Trophoblast cell (in vitro differentiated cells and primary cell): Measurements from ENCODE around the gene TBC1D22A.
A peak's percentile ranks its signal among the peaks of the same experiment; 100 is the strongest.
"Not testable (repeated sequence)": the region's sequence is repeated elsewhere in the genome, so short reads cannot be mapped to it uniquely, and the experiment has no call there.

Experiments used
- DNase-seq, 2 donors: peaks; one replicate each; pipeline ENCODE4 v3.0.0-alpha.2; 2016
- H2AFZ ChIP-seq: 2 replicates; pipeline ENCODE4 v1.6.1; 2013; ENCODE audit warnings: low read length, moderate library complexity, mild to moderate bottlenecking; ENCODE audit not compliant: insufficient read depth, poor library complexity
- H2AK5ac ChIP-seq: 2 replicates; pipeline ENCODE4 v1.6.1; 2013; ENCODE audit warnings: mild to moderate bottlenecking, low read length
- H2BK120ac ChIP-seq: 2 replicates; pipeline ENCODE4 v1.6.1; 2013; ENCODE audit warnings: low read length, mild to moderate bottlenecking, moderate library complexity; ENCODE audit not compliant: insufficient read depth, poor library complexity
- H2BK12ac ChIP-seq: 2 replicates; pipeline ENCODE4 v1.6.1; 2013; ENCODE audit warnings: mild to moderate bottlenecking, low read length, moderate library complexity
- H2BK5ac ChIP-seq: 2 replicates; pipeline ENCODE4 v1.6.1; 2013; ENCODE audit warnings: low read length, low read depth, moderate library complexity, mild to moderate bottlenecking; ENCODE audit not compliant: poor library complexity
- H3K14ac ChIP-seq: 2 replicates; pipeline ENCODE4 v1.6.1; 2013; ENCODE audit warnings: mild to moderate bottlenecking, low read length
- H3K18ac ChIP-seq: 2 replicates; pipeline ENCODE4 v1.6.1; 2013; ENCODE audit warnings: mild to moderate bottlenecking, low read length
- H3K23ac ChIP-seq: 2 replicates; pipeline ENCODE4 v1.6.1; 2013; ENCODE audit warnings: low read length
- H3K27ac ChIP-seq: 2 replicates; pipeline ENCODE4 v1.5.1; 2013; ENCODE audit warnings: low read depth, mild to moderate bottlenecking, inconsistent platforms, low read length, moderate library complexity
- H3K27me3 ChIP-seq: 2 replicates; pipeline ENCODE4 v1.6.1; 2013; ENCODE audit warnings: inconsistent platforms, mild to moderate bottlenecking, low read length, moderate library complexity; ENCODE audit not compliant: insufficient read depth
- H3K36me3 ChIP-seq, 2 experiments: 1 replicate in 1 of 2; 2 replicates in 1 of 2; pipeline ENCODE4 v1.6.1; 2013; ENCODE audit warnings: low read length in 2 of 2, mild to moderate bottlenecking in 2 of 2, moderate library complexity in 1 of 2; ENCODE audit not compliant: insufficient read depth in 2 of 2, control insufficient read depth in 1 of 2
- H3K4ac ChIP-seq: 2 replicates; pipeline ENCODE4 v1.6.1; 2013; ENCODE audit warnings: low read depth, mild to moderate bottlenecking, low read length, moderate library complexity
- H3K4me1 ChIP-seq, 2 experiments: 1 replicate in 1 of 2; 2 replicates in 1 of 2; pipeline ENCODE4 v1.6.1; 2013; ENCODE audit warnings: low read length in 2 of 2, mild to moderate bottlenecking in 2 of 2, moderate library complexity in 1 of 2; ENCODE audit not compliant: insufficient read depth in 2 of 2, control insufficient read depth in 1 of 2
- H3K4me2 ChIP-seq: 2 replicates; pipeline ENCODE4 v1.6.1; 2013; ENCODE audit warnings: inconsistent platforms, mild to moderate bottlenecking, low read length, moderate library complexity
- H3K4me3 ChIP-seq: 2 replicates; pipeline ENCODE4 v1.5.1; 2013; ENCODE audit warnings: mild to moderate bottlenecking, low read depth, low read length, inconsistent platforms
- H3K79me1 ChIP-seq: one replicate; pipeline ENCODE4 v1.6.1; 2013; ENCODE audit warnings: low read length
- H3K79me2 ChIP-seq: 2 replicates; pipeline ENCODE4 v1.6.1; 2013; ENCODE audit warnings: low read length, mild to moderate bottlenecking; ENCODE audit not compliant: control insufficient read depth, insufficient read depth, poor library complexity
- H3K9ac ChIP-seq: 2 replicates; pipeline ENCODE4 v1.6.1; 2013; ENCODE audit warnings: mild to moderate bottlenecking, low read length
- H3K9me3 ChIP-seq: 2 replicates; pipeline ENCODE4 v1.6.1; 2013; ENCODE audit warnings: low read depth, mild to moderate bottlenecking, control low read depth, inconsistent platforms, low read length; ENCODE audit not compliant: insufficient read depth
- H4K12ac ChIP-seq: 2 replicates; pipeline ENCODE4 v1.6.1; 2013; ENCODE audit warnings: low read depth, mild to moderate bottlenecking, low read length, moderate library complexity
- H4K8ac ChIP-seq: 2 replicates; pipeline ENCODE4 v1.6.1; 2013; ENCODE audit warnings: low read depth, mild to moderate bottlenecking, low read length, moderate library complexity
- H4K91ac ChIP-seq: one replicate; pipeline ENCODE4 v1.6.1; 2013; ENCODE audit warnings: low read depth, mild to moderate bottlenecking, low read length, moderate library complexity
- WGBS: extraction: QIAGEN DNeasy Blood & Tissue Kit; methylation state at CpG from one replicate; pipeline ENCODE4 v1.1.7; 2013; ENCODE audit warnings: missing lambda C conversion rate; ENCODE audit not compliant: insufficient read length, insufficient coverage; ENCODE audit errors: extremely low coverage; 5-methylcytosine and 5-hydroxymethylcytosine counted together

The TBC1D22A gene

DNA sequence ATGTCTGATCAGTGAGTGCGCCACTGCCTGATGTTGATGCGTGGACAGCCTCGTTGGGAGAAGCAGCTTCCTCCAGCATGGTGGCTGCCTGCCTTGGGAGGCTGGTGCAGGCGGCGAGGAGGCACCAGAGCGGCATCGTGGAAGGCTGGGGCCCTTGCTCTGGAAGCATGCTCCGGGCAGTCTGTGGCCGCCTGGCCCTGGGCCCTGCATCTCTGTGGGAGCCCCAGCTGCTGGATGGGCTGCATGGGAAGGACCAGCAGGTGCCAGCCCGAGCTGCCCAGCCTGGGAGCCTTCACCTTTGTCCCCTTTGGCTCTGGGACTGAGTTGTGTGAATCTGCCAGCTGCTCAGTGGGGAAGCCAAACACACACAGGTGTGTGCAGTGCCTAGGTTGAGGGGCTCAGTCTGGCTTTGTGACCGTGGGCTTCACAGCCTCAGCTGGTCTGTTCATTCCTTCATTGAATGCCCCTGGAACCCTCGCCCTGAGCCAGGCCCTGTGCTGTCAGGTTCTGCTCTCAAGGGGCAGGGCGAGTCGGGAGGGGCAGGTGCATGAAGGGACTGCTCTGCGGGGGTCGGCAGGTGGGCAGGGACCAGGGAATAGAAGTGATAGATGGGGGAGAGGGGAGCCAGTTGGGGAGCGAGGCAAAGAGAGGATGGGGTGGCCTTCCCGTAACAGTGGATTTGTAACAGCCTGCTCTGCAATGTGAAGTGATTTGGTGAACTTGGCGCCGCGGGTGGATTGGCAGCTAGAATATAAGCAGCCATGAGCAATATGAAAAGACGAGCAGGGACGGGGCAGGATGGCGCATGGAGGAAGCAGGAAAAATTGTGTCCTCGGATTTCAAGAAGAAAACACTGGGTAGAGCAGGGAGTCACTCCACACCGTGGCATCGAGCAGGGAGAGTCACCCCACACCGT, 354.2 kb downstream of the TBC1D22A start:
- Histone ChIP-seq H3K27ac (no peak overlapping the region), H4K12ac (no peak overlapping the region), H3K79me1 (no peaks in the 10 kb centered on the region), H3K9ac (no peak overlapping the region), H3K14ac (no peak overlapping the region), H3K4me3 (no peak overlapping the region), H3K79me2 (no peaks in the 10 kb centered on the region), H3K4me2 (no peak overlapping the region), H3K23ac (no peak overlapping the region), H4K91ac (no peak overlapping the region), H2AK5ac (no peak overlapping the region), H4K8ac (no peak overlapping the region), H3K27me3 (no peaks in the 10 kb centered on the region), H3K9me3 (no peaks in the 10 kb centered on the region), H3K4ac (no peak overlapping the region), H3K4me1 (peaks cover 0 to 6% of the 10 kb centered on the region in 2 experiments), H2BK5ac (no peak overlapping the region), H3K18ac (no peak overlapping the region), H2BK12ac (no peak overlapping the region), H3K36me3 (no peaks in the 10 kb centered on the region), H2BK120ac (no peak overlapping the region), H2AFZ (no peak overlapping the region)
- whole genome bisulfite sequencing: no CpG with 5 or more reads among the region's 28 CpGs
- DNase-seq: no peak

DNA sequence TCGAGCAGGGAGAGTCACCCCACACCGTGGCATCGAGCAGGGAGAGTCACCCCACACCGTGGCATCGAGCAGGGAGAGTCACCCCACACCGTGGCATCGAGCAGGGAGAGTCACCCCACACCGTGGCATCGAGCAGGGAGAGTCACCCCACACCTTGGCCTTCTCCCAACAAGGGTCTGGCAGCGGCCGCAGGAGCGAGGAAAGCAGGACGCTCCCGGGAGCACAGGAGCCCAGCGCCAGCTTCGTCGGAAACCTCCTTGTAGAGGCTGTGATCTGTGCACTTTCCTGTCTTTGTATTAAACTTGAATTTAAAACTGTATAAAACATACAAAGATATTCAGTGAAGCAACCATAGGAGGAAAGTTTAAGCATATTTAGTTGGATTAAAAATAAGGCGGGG, 355.0 kb downstream of the TBC1D22A start:
- H3K79me1 ChIP-seq, H3K9me3 ChIP-seq, H3K23ac ChIP-seq, DNase-seq, H3K27ac ChIP-seq, H2BK5ac ChIP-seq, H4K91ac ChIP-seq, H2AFZ ChIP-seq, H4K12ac ChIP-seq, H4K8ac ChIP-seq, H3K4me3 ChIP-seq, H2AK5ac ChIP-seq, H3K14ac ChIP-seq, H2BK12ac ChIP-seq, H3K27me3 ChIP-seq, H3K4ac ChIP-seq, H3K4me1 ChIP-seq, H2BK120ac ChIP-seq, H3K18ac ChIP-seq, H3K36me3 ChIP-seq, H3K9ac ChIP-seq, H3K79me2 ChIP-seq, H3K4me2 ChIP-seq: not testable (repeated sequence)
- no CpG with 5 or more reads among the region's 18 CpGs for WGBS

DNA sequence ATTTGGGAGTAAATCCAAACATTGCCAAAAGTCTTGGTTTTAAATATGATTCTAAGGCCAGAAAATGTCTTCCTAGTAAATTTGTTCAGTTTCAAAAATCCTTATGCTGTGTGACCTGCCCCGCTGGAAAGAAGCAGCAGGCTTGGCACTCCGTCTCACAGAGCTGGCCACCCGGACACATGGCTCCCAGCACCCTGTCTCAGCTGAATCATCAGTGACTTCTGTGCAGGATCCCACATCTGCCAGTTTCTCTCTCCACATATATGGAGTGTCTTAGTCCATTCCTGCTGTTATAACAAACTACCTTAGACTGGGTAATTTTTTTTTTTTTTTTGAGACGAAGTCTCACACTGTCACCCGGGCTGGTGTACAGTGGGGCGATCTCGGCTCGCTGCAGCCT, 356.7 kb downstream of the TBC1D22A start:
- H2BK12ac ChIP-seq: no peak overlapping the region
- no peak overlapping the region for H3K4me2 ChIP-seq
- peak; percentile 37 to 58 for DNase-seq
- no peak overlapping the region for H2BK120ac ChIP-seq
- H3K9ac ChIP-seq: no peak overlapping the region
- H2AFZ ChIP-seq: no peak overlapping the region
- no peak overlapping the region for H4K12ac ChIP-seq
- no peak overlapping the region for H3K14ac ChIP-seq
- no peak overlapping the region for H2BK5ac ChIP-seq
- no peak overlapping the region for H3K4ac ChIP-seq
- no peak overlapping the region for H4K91ac ChIP-seq
- H3K4me1 ChIP-seq: peaks cover 0 to 2% of the 10 kb centered on the region in 2 experiments
- H3K4me3 ChIP-seq: no peak overlapping the region
- no peaks in the 10 kb centered on the region for H3K79me2 ChIP-seq
- no peak overlapping the region for H2AK5ac ChIP-seq
- H3K27ac ChIP-seq: no peak overlapping the region
- no peak overlapping the region for H3K18ac ChIP-seq
- no peaks in the 10 kb centered on the region for H3K27me3 ChIP-seq
- H4K8ac ChIP-seq: no peak overlapping the region
- H3K36me3 ChIP-seq: no peaks in the 10 kb centered on the region
- H3K79me1 ChIP-seq: no peaks in the 10 kb centered on the region
- WGBS: no CpG with 5 or more reads among the region's 8 CpGs
- H3K23ac ChIP-seq: no peak overlapping the region
- H3K9me3 ChIP-seq: no peaks in the 10 kb centered on the region

DNA sequence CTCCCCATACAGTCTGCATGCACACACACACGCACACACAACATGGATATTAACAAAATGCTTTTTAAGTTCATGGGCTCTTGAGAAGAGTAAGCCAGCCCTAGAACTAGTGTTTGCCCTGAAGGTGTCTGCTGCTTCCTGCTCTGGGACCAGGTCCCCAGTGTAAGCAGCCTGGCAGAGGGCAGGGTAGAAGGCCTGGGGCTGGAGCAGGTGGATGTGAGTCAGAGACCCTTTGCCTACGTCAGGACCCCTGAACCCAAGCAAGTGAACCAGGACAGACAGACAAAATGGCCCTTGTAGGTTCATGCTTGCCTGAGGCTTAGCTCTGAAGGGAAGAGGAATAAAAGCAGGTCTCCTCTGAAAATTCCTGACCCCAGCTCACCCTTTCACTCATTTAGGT, 357.9 kb downstream of the TBC1D22A start:
- Histone ChIP-seq H3K14ac (no peak overlapping the region), H2BK5ac (no peak overlapping the region), H2AFZ (no peak overlapping the region), H4K8ac (no peak overlapping the region), H3K4me2 (no peak overlapping the region), H3K36me3 (no peaks in the 10 kb centered on the region), H3K9ac (no peak overlapping the region), H3K9me3 (no peaks in the 10 kb centered on the region), H3K27me3 (no peaks in the 10 kb centered on the region), H2BK120ac (no peak overlapping the region), H4K12ac (no peak overlapping the region), H3K4me1 (peaks cover 0 to 2% of the 10 kb centered on the region in 2 experiments), H3K23ac (no peak overlapping the region), H3K18ac (no peak overlapping the region), H3K79me1 (no peaks in the 10 kb centered on the region), H2AK5ac (no peak overlapping the region), H3K79me2 (no peaks in the 10 kb centered on the region), H4K91ac (no peak overlapping the region), H3K4ac (no peak overlapping the region), H3K27ac (no peak overlapping the region), H3K4me3 (no peak overlapping the region), H2BK12ac (no peak overlapping the region)
- WGBS: no CpG with 5 or more reads among the region's 2 CpGs
- DNase-seq: no peak
